IPS-18a (cell line): ENCODE measurements around the gene YAF2.

Source experiments
- H3K27ac ChIP-seq: one replicate; pipeline ENCODE4 v1.5.1; 2013; ENCODE audit warnings: low read length
- H3K27me3 ChIP-seq: one replicate; pipeline ENCODE4 v1.6.1; 2013; ENCODE audit warnings: mild to moderate bottlenecking, low read length; ENCODE audit not compliant: control insufficient read depth, insufficient read depth
- H3K36me3 ChIP-seq: one replicate; pipeline ENCODE4 v1.6.1; 2013; ENCODE audit warnings: low read depth, low read length; ENCODE audit not compliant: control insufficient read depth
- H3K4me1 ChIP-seq: one replicate; pipeline ENCODE4 v1.6.1; 2013; ENCODE audit warnings: low read depth, low read length; ENCODE audit not compliant: control insufficient read depth
- H3K4me3 ChIP-seq: one replicate; pipeline ENCODE4 v1.5.1; 2013; ENCODE audit warnings: low read length
- H3K9ac ChIP-seq: one replicate; pipeline ENCODE4 v1.6.1; 2013; ENCODE audit warnings: mild to moderate bottlenecking, low read length, moderate library complexity
- H3K9me3 ChIP-seq: one replicate; pipeline ENCODE4 v1.6.1; 2013; ENCODE audit warnings: low read depth, low read length; ENCODE audit not compliant: control insufficient read depth

Gene YAF2

GRCh38 chr12:42275499-42275898 lies 37.5 kb upstream of the YAF2 start:
- Histone ChIP-seq H3K4me3 (no peak overlapping the region), H3K27me3 (no peaks in the 10 kb centered on the region), H3K27ac (no peak overlapping the region), H3K4me1 (no peaks in the 10 kb centered on the region), H3K9me3 (no peaks in the 10 kb centered on the region), H3K9ac (no peak overlapping the region), H3K36me3 (no peaks in the 10 kb centered on the region)

DNA sequence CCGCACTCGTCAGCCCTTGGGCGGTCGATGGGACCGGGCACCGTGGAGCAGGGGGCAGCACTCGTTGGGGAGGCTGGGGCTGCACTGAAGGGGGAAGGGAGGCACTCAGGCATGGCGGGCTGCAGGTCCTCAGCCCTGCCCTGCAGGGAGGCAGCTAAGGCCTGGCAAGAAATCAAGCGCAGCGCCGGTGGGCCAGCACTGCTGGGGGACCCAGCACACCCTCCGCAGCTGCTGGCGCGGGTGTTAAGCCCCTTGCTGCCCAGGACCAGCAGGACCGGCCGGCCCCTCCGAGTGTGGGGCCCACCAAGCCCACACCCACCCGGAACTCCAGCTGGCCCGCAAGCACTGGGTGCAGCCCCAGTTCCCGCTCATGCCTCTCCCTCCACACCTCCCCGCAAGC lies 35.7 kb upstream of the YAF2 start:
- Histone ChIP-seq H3K9me3 (no peaks in the 10 kb centered on the region), H3K9ac (no peak overlapping the region), H3K4me1 (no peaks in the 10 kb centered on the region)

GRCh38 chr12:42270596-42270995 lies 32.5 kb upstream of the YAF2 start:
- H3K4me1 ChIP-seq = no peaks in the 10 kb centered on the region
- no peaks in the 10 kb centered on the region for H3K36me3 ChIP-seq
- no peaks in the 10 kb centered on the region for H3K27me3 ChIP-seq

More for the DNA sequence above, 35.7 kb upstream of the YAF2 start:
- H3K27me3 ChIP-seq = no peaks in the 10 kb centered on the region
- H3K27ac ChIP-seq = no peak overlapping the region
- H3K4me3 ChIP-seq = no peak overlapping the region
- H3K36me3 ChIP-seq = no peaks in the 10 kb centered on the region

GRCh38 chr12:42267413-42268190 lies 29.6 kb upstream of the YAF2 start:
- no peaks in the 10 kb centered on the region for H3K4me1 ChIP-seq
- H3K9me3 ChIP-seq = no peaks in the 10 kb centered on the region
- H3K4me3 ChIP-seq = no peak overlapping the region
- H3K36me3 ChIP-seq = no peaks in the 10 kb centered on the region
- no peak overlapping the region for H3K9ac ChIP-seq
- no peak overlapping the region for H3K27ac ChIP-seq
- no peaks in the 10 kb centered on the region for H3K27me3 ChIP-seq

More at GRCh38 chr12:42270596-42270995, 32.5 kb upstream of the YAF2 start:
- Histone ChIP-seq H3K4me3 (no peak overlapping the region), H3K9ac (no peak overlapping the region), H3K27ac (no peak overlapping the region), H3K9me3 (no peaks in the 10 kb centered on the region)

GRCh38 chr12:42266579-42267230 lies 28.7 kb upstream of the YAF2 start:
- no peak overlapping the region for H3K27ac ChIP-seq
- H3K9me3 ChIP-seq = no peaks in the 10 kb centered on the region
- no peaks in the 10 kb centered on the region for H3K27me3 ChIP-seq
- H3K4me3 ChIP-seq = no peak overlapping the region
- H3K9ac ChIP-seq = no peak overlapping the region
- H3K36me3 ChIP-seq = no peaks in the 10 kb centered on the region
- H3K4me1 ChIP-seq = no peaks in the 10 kb centered on the region

GRCh38 chr12:42262271-42262670 lies 24.2 kb upstream of the YAF2 start:
- Histone ChIP-seq H3K36me3 (no peaks in the 10 kb centered on the region), H3K4me1 (no peaks in the 10 kb centered on the region)

GRCh38 chr12:42261708-42262107 lies 23.7 kb upstream of the YAF2 start:
- no peaks in the 10 kb centered on the region for H3K36me3 ChIP-seq

More at GRCh38 chr12:42262271-42262670, 24.2 kb upstream of the YAF2 start:
- Histone ChIP-seq H3K27ac (no peak overlapping the region), H3K4me3 (no peak overlapping the region), H3K9me3 (no peaks in the 10 kb centered on the region), H3K27me3 (no peaks in the 10 kb centered on the region), H3K9ac (no peak overlapping the region)

DNA sequence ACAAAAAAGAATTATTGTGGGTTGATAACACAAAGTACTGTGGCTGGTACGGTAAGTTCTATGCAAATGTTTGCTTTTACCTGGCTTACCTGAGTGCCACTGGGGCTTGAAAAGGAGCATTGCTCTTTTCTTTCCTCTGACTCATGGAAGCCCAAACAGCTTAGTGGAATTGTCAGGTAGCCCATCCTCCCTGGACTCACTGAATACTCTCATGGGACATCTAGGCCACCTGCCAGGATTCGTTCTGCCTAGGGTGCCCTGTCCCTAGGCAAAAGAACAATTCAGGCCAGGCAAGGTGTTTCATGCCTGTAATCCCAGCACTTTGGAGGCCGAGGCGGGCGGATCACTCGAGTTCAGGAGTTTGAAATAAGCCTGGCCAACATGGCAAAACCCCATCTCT lies 22.5 kb upstream of the YAF2 start:
- no peaks in the 10 kb centered on the region for H3K4me1 ChIP-seq
- H3K4me3 ChIP-seq = no peak overlapping the region
- H3K27ac ChIP-seq = no peak overlapping the region
- no peaks in the 10 kb centered on the region for H3K27me3 ChIP-seq
- no peaks in the 10 kb centered on the region for H3K9me3 ChIP-seq
- no peaks in the 10 kb centered on the region for H3K36me3 ChIP-seq
- H3K9ac ChIP-seq = no peak overlapping the region

More at GRCh38 chr12:42261708-42262107, 23.7 kb upstream of the YAF2 start:
- H3K9ac ChIP-seq = no peak overlapping the region
- H3K27me3 ChIP-seq = no peaks in the 10 kb centered on the region
- H3K4me3 ChIP-seq = no peak overlapping the region
- H3K4me1 ChIP-seq = no peaks in the 10 kb centered on the region
- no peaks in the 10 kb centered on the region for H3K9me3 ChIP-seq
- H3K27ac ChIP-seq = no peak overlapping the region

- Histone ChIP-seq H3K27ac (no peak overlapping the region), H3K9me3 (no peaks in the 10 kb centered on the region), H3K36me3 (no peaks in the 10 kb centered on the region), H3K4me3 (no peak overlapping the region), H3K4me1 (no peaks in the 10 kb centered on the region), H3K27me3 (no peaks in the 10 kb centered on the region), H3K9ac (no peak overlapping the region)
Observed at GRCh38 chr12:42259699-42260098, 21.7 kb upstream of the YAF2 start.

DNA sequence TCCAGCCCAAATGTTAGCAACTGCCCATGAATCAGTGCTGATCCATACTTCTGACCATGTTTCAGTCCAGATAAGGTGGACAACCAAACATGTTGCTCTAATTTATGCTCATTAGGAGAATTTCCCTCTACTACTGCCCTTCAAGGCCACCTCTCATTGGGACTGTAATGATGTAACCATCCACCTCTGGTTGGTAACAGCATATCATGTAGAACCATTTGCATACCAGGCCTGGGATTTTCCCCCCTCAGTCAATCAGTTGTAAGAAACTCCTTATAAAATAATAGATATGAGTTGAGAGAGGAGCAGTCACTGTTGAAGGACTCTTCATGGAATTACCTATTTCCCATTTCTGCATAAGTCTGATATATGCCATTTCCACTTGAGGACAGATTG lies 17.8 kb upstream of the YAF2 start:
- H3K4me3 ChIP-seq = no peak overlapping the region
- H3K4me1 ChIP-seq = no peaks in the 10 kb centered on the region
- no peak overlapping the region for H3K9ac ChIP-seq
- H3K36me3 ChIP-seq = no peaks in the 10 kb centered on the region
- no peaks in the 10 kb centered on the region for H3K27me3 ChIP-seq
- H3K27ac ChIP-seq = no peak overlapping the region
- no peaks in the 10 kb centered on the region for H3K9me3 ChIP-seq

- H3K9ac ChIP-seq = no peak overlapping the region
- H3K9me3 ChIP-seq = no peaks in the 10 kb centered on the region
- no peaks in the 10 kb centered on the region for H3K4me1 ChIP-seq
- H3K27ac ChIP-seq = no peak overlapping the region
- H3K27me3 ChIP-seq = no peaks in the 10 kb centered on the region
- no peaks in the 10 kb centered on the region for H3K36me3 ChIP-seq
- H3K4me3 ChIP-seq = no peak overlapping the region
Observed at GRCh38 chr12:42255221-42255865, 17.3 kb upstream of the YAF2 start.
